ENCODE measurements around the gene NLRP6. TPM values are rescaled to one million over a fixed set of nuclear protein-coding genes. Genes with fewer than 3 reads are reported as not detected.
"Not testable (repeated sequence)": the region's sequence is repeated elsewhere in the genome, so short reads cannot be mapped to it uniquely, and the experiment has no call there.

The NLRP6 gene
- total RNA-seq, 1 donor from 2014 or later, result 0.49 TPM

GRCh38 chr11:285021-285893 lies 7.0 kb downstream of the NLRP6 start:
- Histone ChIP-seq H3K4me1 (peaks cover 26% of the 10 kb centered on the region), H3K27me3 (peaks cover 16% of the 10 kb centered on the region), H3K4me3 (no peak overlapping the region), H3K9me3 (no peaks in the 10 kb centered on the region), H3K36me3 (no peaks in the 10 kb centered on the region), H3K27ac (no peak overlapping the region)
- TF ChIP-seq POLR2A (IDR thresholded peaks at IDR 0.05), result no peak
- no peak for TF ChIP-seq CTCF (IDR thresholded peaks at IDR 0.05)
- TF ChIP-seq POLR2AphosphoS5 (IDR thresholded peaks at IDR 0.05; ENCODE audit: insufficient read depth in 1 of 2, low read depth in 1 of 2), result no peak
- no peak for DNase-seq (ENCODE audit: extremely low spot score in 2 of 2)
- intact Hi-C loops (cut with DNase I), result no loop called here

- Histone ChIP-seq H3K36me3 (no peaks in the 10 kb centered on the region), H3K27me3 (peaks cover 14% of the 10 kb centered on the region), H3K4me3 (no peak overlapping the region), H3K9me3 (no peaks in the 10 kb centered on the region), H3K4me1 (peaks cover 26% of the 10 kb centered on the region), H3K27ac (no peak overlapping the region)
- no peak for TF ChIP-seq POLR2A (IDR thresholded peaks at IDR 0.05)
- DNase-seq (ENCODE audit: extremely low spot score in 2 of 2), result no peak
- intact Hi-C loops (cut with DNase I), result no loop called here
Observed at GRCh38 chr11:285894-286220, 7.7 kb downstream of the NLRP6 start.

- H3K27me3 ChIP-seq; intact Hi-C loops (cut with DNase I); H3K36me3 ChIP-seq; H3K9me3 ChIP-seq; DNase-seq (ENCODE audit: extremely low spot score in 2 of 2); H3K27ac ChIP-seq: not testable (repeated sequence)
- Histone ChIP-seq H3K4me1 (peaks cover 19% of the 10 kb centered on the region), H3K4me3 (peak overlapping the region in 1 of 2 donors; percentile 73)
Observed at GRCh38 chr11:286977-287820, 9.0 kb downstream of the NLRP6 start.

GRCh38 chr11:287821-288477 lies 9.7 kb downstream of the NLRP6 start:
- no peaks in the 10 kb centered on the region for H3K36me3 ChIP-seq
- H3K4me3 ChIP-seq, result peak overlapping the region; percentile 73
- H3K9me3 ChIP-seq, result no peaks in the 10 kb centered on the region
- H3K4me1 ChIP-seq, result peaks cover 19% of the 10 kb centered on the region
- no peak for DNase-seq (ENCODE audit: extremely low spot score in 2 of 2)
- no peaks in the 10 kb centered on the region for H3K27me3 ChIP-seq
- H3K27ac ChIP-seq, result peak overlapping the region; percentile 76
- peak in 1 of 2 donors; percentile 41 for TF ChIP-seq POLR2AphosphoS5 (IDR thresholded peaks at IDR 0.05; ENCODE audit: insufficient read depth in 1 of 2, low read depth in 1 of 2)
- no peak for TF ChIP-seq POLR2A (IDR thresholded peaks at IDR 0.05)
- intact Hi-C loops (cut with DNase I), result no loop called here

GRCh38 chr11:288478-289397 lies 10.5 kb downstream of the NLRP6 start, which contains the start of gene PGGHG:
TSS of gene PGGHG (plus strand) at chr11:289126. CDS start at chr11:289817, 691 bp downstream.
- H3K27me3 ChIP-seq, result no peaks in the 10 kb centered on the region
- no peaks in the 10 kb centered on the region for H3K36me3 ChIP-seq
- H3K4me3 ChIP-seq, result peak within 1 kb of the TSS; percentile 73
- DNase-seq (ENCODE audit: extremely low spot score in 2 of 2), result no peak
- TF ChIP-seq POLR2A (IDR thresholded peaks at IDR 0.05), result peak in 1 of 2 donors; percentile 21
- no peak for TF ChIP-seq POLR2AphosphoS5 (IDR thresholded peaks at IDR 0.05; ENCODE audit: insufficient read depth in 1 of 2, low read depth in 1 of 2)
- H3K9me3 ChIP-seq, result no peaks in the 10 kb centered on the region
- peaks cover 19% of the 10 kb centered on the region for H3K4me1 ChIP-seq
- H3K27ac ChIP-seq, result peak within 1 kb of the TSS; percentile 76
- intact Hi-C loops (cut with DNase I), result no loop called here

- no peak for TF ChIP-seq POLR2AphosphoS5 (IDR thresholded peaks at IDR 0.05; ENCODE audit: insufficient read depth in 1 of 2, low read depth in 1 of 2)
- no peak for TF ChIP-seq CTCF (IDR thresholded peaks at IDR 0.05)
- no peak for TF ChIP-seq POLR2A (IDR thresholded peaks at IDR 0.05)
- H3K27me3 ChIP-seq, result no peaks in the 10 kb centered on the region
- no peak for DNase-seq (ENCODE audit: extremely low spot score in 2 of 2)
- H3K9me3 ChIP-seq, result no peaks in the 10 kb centered on the region
- H3K27ac ChIP-seq, result peak overlapping the region; percentile 76
- peaks cover 19% of the 10 kb centered on the region for H3K4me1 ChIP-seq
- peak overlapping the region; percentile 73 for H3K4me3 ChIP-seq
- intact Hi-C loops (cut with DNase I), result no loop called here
- H3K36me3 ChIP-seq, result no peaks in the 10 kb centered on the region
Observed at GRCh38 chr11:289398-289711, 11.1 kb downstream of the NLRP6 start.
